Stimulated activated CD4-positive, alpha-beta T cell treated with anti-CD3 and anti-CD28 coated beads, TNF-alpha, amount 100 ng/mL, for 48 hours (primary cell): ENCODE data around the gene PTRH2.
"Not testable (repeated sequence)": the region's sequence is repeated elsewhere in the genome, so short reads cannot be mapped to it uniquely, and the experiment has no call there.

Source experiments
- DNase-seq, 3 donors: peaks; one replicate each; pipeline ENCODE4 v3.0.0-alpha.2; 2020; ENCODE audit warnings: low read depth in 3 of 3

Gene PTRH2

GRCh38 chr17:59707149-59707970, at the start of gene PTRH2, which contains the start of gene VMP1:
Gene PTRH2 (minus strand): TSS chr17:59707430. CDS start chr17:59697978, 9,452 bp downstream.
Gene VMP1 (plus strand): TSS chr17:59707654. CDS start chr17:59731447, 23,793 bp downstream.
- DNase-seq = peak; percentile 89 to 96 (median 93)

GRCh38 chr17:59756236-59756818, 49.1 kb upstream of the PTRH2 start:
- DNase-seq = no peak

GRCh38 chr17:59755069-59755468, 47.8 kb upstream of the PTRH2 start:
- DNase-seq = not testable (repeated sequence)

GRCh38 chr17:59754552-59754951, 47.3 kb upstream of the PTRH2 start:
- no peak for DNase-seq

- DNase-seq = no peak
Observed at GRCh38 chr17:59753522-59754467, 46.6 kb upstream of the PTRH2 start.

- DNase-seq = no peak
Observed at GRCh38 chr17:59752922-59753321, 45.7 kb upstream of the PTRH2 start.

GRCh38 chr17:59752446-59752845, 45.2 kb upstream of the PTRH2 start:
- DNase-seq = no peak

- no peak for DNase-seq
Observed at GRCh38 chr17:59751955-59752413, 44.8 kb upstream of the PTRH2 start.

- DNase-seq = no peak
Observed at GRCh38 chr17:59748591-59748990, 41.4 kb upstream of the PTRH2 start.

GRCh38 chr17:59746849-59747445, 39.7 kb upstream of the PTRH2 start:
- no peak for DNase-seq

- DNase-seq = no peak
Observed at GRCh38 chr17:59745040-59745439, 37.8 kb upstream of the PTRH2 start.

- no peak for DNase-seq
Observed at GRCh38 chr17:59743842-59744241, 36.6 kb upstream of the PTRH2 start.

GRCh38 chr17:59737324-59737723, 30.1 kb upstream of the PTRH2 start:
- no peak for DNase-seq

GRCh38 chr17:59734226-59734625, 27.0 kb upstream of the PTRH2 start:
- DNase-seq = no peak

- DNase-seq = no peak
Observed at GRCh38 chr17:59733697-59734096, 26.5 kb upstream of the PTRH2 start.

- no peak for DNase-seq
Observed at GRCh38 chr17:59730268-59730834, 23.1 kb upstream of the PTRH2 start.

- no peak for DNase-seq
Observed at GRCh38 chr17:59727817-59728533, 20.7 kb upstream of the PTRH2 start.

- no peak for DNase-seq
Observed at GRCh38 chr17:59725691-59726090, 18.5 kb upstream of the PTRH2 start.

- no peak for DNase-seq
Observed at GRCh38 chr17:59723607-59724006, 16.4 kb upstream of the PTRH2 start.

GRCh38 chr17:59723041-59723440, 15.8 kb upstream of the PTRH2 start:
- DNase-seq = no peak

- DNase-seq = no peak
Observed at GRCh38 chr17:59722623-59723022, 15.4 kb upstream of the PTRH2 start.
